Hematopoietic multipotent progenitor cell treated with erythropoietin and hydrocortisone succinate and interleukin-3 and kit ligand, for 6 days (in vitro differentiated cells): Measurements from ENCODE around the gene CARD14.
"Not testable (repeated sequence)": the region's sequence is repeated elsewhere in the genome, so short reads cannot be mapped to it uniquely, and the experiment has no call there.

Experiments used
- DNase-seq: peaks from one replicate; pipeline ENCODE4 v3.0.0-alpha.2; 2015

CARD14 gene

DNA sequence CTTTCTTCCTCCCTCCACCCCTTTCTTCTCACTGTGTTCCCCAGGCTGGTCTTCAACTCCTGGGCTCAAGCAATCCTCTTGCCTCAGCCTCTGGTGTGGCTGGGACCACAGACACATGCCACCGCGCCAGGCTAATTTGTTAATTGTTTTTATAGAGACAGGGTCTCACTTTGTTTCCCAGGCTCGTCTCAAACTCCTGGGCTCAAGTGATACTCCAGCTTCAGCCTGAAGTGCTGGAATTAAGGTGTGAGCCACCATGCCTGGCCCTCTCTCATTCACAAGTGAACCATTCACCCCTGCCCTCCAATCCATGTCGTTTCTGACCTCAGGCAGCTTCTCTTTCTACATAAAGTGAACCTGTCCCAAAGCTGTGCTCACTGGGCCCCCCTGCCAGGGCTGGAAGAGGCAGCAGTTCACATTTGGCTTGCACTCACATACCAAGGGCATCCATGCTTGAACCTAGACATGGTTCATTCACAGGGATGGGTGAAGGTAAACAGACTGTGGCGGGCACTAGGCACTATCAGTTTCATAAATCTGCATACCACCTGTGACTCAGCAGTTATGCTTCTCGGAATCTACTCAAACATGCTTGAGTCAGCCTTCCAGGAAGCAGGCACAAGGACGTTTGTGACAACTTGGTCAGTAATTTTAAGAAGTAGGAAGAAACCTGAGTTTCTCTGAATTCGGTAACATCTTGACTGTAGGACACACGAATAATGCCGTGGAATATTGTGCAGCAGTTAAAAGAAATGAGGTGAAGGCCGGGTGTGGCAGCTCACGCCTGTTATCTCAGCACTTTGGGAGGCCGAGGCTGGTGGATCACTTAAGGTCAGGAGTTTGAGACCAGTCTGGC, 84.8 kb downstream of the CARD14 start:
- peak; percentile 96 for DNase-seq

- no peak for DNase-seq
Observed at GRCh38 chr17:80256034-80256350, 86.2 kb downstream of the CARD14 start.

DNA sequence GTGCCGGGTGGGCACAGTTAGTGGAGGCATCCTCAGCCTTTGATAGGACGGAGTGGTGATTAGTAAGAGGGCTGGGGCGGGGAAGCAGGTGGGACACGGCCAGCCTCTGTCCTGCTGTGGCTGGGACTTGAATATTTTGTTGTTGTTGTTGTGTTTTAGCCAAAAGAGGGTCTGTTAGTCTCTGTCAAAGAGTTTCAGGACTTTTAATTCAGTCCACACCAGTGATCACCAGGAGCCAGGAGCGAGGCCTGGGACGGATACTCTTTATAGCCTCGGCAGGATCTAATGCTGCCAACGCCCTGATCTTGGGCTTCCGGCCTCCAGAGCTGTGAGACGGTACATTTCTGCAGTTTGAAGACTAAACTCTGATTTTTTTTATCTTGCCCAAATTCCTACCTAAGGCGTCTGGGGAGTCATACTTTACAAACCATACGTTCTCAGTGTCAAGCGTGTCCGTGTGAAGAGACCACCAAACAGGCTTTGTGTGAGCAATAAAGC, 87.9 kb downstream of the CARD14 start:
- DNase-seq = no peak

GRCh38 chr17:80258296-80258695, 88.5 kb downstream of the CARD14 start:
- DNase-seq = not testable (repeated sequence)
